SK-N-SH treated with all-trans-retinoic acid at 6 μM for 48 hours (cell line): ENCODE data around the gene MED4.

Experiments
- ATAC-seq: fragments of 200-7000 bp; cut with Tn5 transposase; 3 replicates; pipeline ENCODE4 v1.9.1; 2020; ENCODE audit warnings: mild to moderate bottlenecking, moderate library complexity
- CSRNP3 ChIP-seq: fragments of 250-450 bp; sonication (Bioruptor Pico); IDR thresholded peaks from 2 replicates; pipeline ENCODE4 v1.5.1; 2021; ENCODE audit warnings: mild to moderate bottlenecking, moderate library complexity
- OSR1 ChIP-seq: fragments of 250-450 bp; sonication (Bioruptor Pico); IDR thresholded peaks from 2 replicates; pipeline ENCODE4 v1.8.0; 2022; ENCODE audit warnings: moderate library complexity, mild to moderate bottlenecking, inconsistent platforms
- ZFP3 ChIP-seq: fragments of 250-450 bp; sonication (Bioruptor Pico); IDR thresholded peaks from 2 replicates; pipeline ENCODE4 v1.5.0; 2020; ENCODE audit warnings: mild to moderate bottlenecking, moderate library complexity

The MED4 gene

GRCh38 chr13:48028066-48028465 is 66.8 kb downstream of the MED4 start:
- TF ChIP-seq ZFP3 (CRISPR knock-in tag) (no peak), OSR1 (CRISPR knock-in tag) (no peak), CSRNP3 (CRISPR knock-in tag) (no peak)
- ATAC-seq = no peak
